DMS 273 (cell line): Measurements from ENCODE around the gene ENTHD1.
"Not testable (repeated sequence)": the region's sequence is repeated elsewhere in the genome, so short reads cannot be mapped to it uniquely, and the experiment has no call there.

Source experiments
- DNase-seq: peaks from one replicate; lab custom pipeline; 2025; ENCODE audit not compliant: unreplicated experiment; lab: John Stamatoyannopoulos, UW

ENTHD1 gene

DNA sequence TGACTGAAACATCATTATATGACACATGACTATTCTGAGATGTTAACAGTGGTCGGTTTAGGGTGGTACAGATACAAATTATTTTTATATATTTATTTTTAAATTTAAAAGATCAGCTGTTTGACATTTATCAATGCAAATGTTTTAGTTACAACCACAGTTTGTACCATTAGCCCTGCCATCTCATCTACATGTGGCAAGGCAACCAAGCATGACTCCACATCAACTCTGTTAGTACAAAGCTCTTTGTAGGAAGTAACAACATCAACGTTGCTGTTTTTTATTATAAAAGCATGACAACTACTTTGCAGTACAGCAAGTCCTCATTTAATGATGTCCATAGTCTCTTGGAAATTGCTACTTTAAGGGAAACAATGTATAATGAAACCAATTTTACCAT lies 40.8 kb downstream of the ENTHD1 start:
- DNase-seq = no peak

DNA sequence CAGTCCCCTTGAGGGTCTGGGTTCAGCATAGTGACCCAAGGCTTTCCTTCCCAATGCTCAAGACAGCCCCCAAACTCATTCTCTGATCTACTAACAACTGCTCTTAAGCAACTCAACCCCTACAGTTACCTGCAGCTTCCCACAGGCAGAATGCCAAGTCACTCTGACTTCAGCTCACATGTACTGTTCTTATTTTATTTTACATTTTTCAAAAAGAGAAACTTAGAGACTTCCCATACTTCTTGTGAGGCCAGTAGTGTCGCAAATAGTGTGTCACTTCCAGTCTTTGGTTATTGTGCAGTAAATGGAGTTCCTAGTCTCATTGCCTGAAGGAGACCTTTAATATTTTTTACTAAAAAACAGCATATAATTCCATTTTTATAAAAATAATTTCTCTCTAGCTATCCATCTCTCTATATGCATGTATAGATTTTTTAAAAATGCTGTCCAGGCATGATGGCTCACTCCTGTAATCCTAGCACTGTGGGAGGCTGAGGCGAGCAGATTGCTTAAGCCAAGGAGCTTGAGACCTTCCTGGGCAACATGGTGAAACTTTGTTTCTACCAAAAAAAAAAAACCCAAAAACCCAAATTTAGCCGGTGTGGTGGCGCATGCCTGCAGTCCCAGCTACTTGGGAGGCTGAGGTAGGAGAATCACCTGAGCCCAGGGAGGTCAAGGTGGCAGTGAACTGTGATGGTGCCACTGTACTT lies 41.8 kb downstream of the ENTHD1 start:
- no peak for DNase-seq

DNA sequence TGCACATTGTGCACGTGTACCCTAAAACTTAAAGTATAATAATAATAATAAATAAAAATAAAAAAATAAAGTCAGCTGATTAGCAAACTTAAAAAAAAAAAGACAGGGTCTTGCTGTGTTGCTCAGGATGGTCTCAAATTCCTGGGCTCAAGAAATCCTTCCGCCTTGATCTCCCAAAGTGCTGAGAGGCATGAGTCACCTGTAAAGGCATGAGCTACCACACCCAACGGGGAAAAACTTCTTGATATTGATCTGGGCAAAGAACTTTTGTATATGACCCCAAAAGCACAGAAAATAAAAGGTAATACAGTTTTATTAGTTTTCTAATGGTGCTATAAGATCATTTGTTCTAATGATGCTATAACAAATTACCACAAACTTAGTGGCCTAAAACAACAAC lies 46.1 kb downstream of the ENTHD1 start:
- no peak for DNase-seq

DNA sequence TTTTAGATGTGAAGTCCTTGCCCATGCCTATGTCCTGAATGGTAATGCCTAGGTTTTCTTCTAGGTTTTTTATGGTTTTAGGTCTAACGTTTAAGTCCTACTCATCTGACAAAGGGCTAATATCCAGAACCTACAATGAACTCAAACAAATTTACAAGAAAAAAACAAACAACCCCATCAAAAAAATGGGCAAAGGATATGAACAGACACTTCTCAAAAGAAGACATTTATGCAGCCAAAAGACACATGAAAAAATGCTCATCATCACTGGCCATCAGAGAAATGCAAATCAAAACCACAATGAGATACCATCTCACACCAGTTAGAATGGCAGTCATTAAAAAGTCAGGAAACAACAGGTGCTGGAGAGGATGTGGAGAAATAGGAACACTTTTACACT lies 47.0 kb downstream of the ENTHD1 start:
- not testable (repeated sequence) for DNase-seq

DNA sequence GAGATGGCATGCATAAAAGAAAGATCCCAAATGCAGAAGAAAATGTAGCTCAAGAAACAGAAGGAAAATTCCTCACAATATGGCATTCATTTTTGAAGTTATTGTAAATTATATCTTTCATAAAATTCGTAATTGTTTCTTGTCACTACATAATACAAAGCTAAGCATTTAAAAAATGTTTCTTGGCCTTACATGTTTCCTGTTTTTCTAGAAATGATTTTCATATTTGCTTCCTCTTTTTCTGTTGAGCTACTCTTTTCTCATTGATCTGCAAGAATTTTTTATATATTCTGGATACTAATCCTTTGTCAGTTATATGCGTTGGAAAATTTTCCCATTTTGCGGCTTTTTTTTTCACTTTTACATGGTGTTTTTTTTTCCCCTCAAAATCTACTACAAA lies 48.0 kb downstream of the ENTHD1 start:
- no peak for DNase-seq

DNA sequence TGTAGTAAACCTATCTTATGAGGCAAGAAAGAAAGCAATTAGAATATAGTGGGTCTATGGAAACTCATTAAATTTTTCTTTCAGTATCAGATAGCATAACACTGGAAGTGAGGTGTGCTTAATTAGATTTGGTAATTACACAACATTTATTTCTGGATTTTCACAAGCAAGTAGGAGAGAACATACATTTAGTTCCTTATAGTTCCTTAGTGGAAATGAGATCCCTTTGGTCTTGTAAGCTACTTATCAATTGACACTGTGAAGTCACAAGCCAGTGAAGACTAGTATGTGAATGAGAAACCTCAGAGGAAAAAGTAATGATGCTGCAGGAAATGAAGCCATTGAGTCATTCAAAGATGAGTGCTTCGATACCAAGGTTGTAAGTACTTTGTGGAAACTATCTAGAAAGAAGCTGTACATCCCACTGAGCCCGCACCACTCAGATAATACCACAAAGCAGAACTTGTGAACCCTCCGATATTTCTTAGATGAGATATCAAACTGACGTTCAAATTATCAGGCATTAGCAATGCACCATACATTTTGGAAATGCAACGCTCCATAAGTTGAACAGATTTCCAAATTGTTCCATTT lies 53.5 kb downstream of the ENTHD1 start:
- DNase-seq = no peak

DNA sequence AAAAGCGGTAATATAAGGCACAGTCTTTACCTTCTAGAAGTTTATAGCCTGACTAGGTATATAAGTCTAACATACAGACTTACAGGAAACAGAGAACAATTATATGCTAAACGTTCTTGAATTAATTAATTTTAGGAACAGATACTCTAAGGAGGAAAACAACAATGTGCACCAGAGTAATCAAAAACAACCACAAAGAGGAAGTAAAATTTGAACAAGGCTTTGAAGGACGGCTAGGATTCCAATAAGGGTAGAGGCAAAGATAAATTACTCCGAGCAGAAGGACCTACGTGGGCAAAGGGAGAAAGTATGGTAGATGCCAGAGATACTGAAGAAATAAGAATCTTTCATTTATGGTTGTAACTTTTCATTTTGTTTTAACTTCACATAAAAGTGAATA lies 54.4 kb downstream of the ENTHD1 start:
- DNase-seq = no peak

DNA sequence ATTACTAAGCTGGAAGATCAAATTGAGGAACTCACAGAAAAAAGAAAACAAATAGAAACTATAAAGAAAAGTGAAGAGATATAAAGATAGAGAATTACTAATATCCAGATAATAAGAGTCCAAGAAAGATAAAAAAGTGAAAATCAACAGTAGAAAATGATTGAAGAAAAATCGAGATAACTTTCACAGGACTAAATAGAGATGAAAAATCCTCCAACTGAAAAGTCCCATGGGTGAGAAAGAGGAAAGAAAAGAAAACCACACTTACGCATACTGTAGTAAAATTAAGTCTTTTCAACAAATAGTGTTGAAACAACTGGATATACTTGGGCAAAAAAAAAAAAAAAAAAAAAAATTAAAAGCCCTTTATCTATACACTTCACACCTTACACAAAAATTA lies 60.0 kb downstream of the ENTHD1 start:
- DNase-seq = no peak

DNA sequence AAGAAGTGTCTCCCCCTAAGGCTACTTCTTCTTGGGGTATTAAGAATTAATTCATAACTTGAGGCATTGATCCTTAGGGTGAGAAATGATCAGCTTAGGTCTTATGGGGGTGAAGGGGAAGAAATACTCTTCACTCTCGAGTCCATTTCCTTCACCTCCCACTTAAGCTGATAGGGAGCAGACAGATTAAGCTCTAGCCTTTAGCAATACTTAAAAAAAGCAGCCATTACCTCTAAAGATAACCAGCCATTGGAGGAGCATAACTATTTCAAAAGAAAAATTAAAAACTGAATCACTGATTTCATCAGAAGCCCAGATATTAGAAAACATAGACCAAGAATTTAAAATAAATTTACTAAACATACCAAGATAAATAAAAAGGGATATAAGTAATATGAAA lies 60.5 kb downstream of the ENTHD1 start:
- no peak for DNase-seq

DNA sequence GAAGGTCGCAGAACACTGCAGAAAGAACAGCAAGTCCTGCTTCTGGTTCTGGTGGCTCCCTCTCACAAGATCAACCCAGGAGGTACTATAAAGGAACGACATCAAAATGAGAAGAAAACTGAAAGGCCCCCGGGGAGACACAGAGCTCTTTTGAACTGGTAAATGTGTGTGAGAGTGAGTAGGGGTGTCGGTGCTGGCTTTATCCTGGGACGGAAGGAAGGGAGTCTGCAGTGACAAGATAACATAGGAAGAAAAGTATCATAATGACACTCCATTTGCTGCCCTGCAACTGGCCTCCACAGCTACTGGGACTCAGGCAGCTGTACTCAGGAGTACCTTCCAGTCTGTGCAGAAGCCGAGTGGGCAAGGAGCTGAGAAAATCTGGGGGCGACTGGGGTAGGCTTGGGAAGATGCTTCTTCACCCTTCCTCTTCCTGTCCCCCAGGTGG lies 60.9 kb downstream of the ENTHD1 start:
- DNase-seq = no peak

DNA sequence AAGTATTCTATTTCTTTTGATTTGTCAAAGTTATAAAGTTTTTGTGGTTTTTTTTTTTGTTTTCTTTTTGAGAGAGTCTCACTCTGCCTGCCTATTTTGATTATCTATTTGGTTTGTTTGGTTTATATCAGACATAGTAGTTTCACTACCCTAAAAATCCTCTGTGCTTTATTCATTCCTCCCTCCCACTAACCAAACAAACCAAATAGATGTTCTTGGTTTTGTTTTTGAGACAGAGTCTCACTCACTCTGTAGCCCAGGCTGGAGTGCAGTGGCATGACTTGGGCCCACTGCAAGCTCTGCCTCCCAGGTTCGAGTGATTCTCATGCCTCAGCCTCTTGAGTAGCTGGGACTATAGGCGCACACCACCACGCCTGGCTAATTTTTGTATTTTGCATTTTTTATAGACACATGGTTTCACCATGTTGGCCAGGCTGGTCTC lies 67.9 kb downstream of the ENTHD1 start:
- no peak for DNase-seq

DNA sequence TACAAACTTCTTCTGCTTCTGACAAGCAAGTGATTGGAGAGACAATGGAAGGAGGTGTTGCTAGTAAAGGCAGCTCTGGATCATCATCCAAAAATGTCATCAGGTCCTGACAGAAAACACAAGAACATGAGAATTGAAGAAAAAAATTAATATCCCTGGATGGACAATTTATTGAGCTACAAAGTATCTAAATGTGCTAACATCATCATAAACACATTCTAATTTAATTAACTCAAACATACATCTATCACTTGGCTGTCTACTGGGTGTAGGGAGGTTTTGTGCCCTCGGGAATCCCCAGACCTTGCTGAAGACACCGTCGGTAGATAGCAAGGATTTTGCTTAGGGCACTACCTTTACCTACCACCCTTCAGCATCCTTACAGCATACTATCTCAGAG lies 72.6 kb downstream of the ENTHD1 start:
- no peak for DNase-seq

DNA sequence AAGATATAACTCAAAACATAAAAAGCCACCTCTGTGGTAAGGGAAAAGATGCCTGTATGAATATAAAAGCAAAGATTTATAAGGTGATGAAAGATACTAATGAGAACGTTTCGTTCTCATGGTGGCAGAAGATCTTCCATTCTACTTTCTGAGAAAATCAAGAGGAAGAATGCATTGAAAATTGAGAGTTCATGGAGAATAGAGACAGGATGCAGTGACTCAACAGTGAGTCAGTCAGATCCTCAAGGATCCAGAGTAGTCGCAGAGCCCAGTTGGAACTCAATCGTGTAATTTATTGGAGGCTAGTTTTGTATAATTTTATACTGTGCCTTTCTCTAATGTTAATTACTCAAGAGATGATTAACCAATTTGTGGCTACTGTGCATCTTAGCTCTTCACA lies 73.3 kb downstream of the ENTHD1 start:
- DNase-seq = no peak

DNA sequence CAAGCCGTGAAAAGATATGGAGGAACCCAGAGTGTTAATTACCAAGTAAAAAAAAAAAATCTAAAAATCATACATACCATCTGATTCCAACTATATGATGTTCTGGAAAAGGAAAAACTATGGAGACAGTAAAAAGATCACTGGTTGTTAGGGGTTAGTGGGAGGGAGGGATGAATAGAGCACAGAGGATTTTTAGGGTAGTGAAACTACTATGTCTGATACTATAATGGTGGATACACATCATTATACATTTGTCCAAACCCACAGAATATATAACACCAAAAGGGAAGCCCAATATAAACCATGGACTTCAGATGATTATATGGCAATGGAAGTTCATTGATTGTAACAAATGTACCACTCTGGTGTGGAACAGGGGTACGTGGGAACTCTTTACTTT lies 74.1 kb downstream of the ENTHD1 start:
- no peak for DNase-seq

DNA sequence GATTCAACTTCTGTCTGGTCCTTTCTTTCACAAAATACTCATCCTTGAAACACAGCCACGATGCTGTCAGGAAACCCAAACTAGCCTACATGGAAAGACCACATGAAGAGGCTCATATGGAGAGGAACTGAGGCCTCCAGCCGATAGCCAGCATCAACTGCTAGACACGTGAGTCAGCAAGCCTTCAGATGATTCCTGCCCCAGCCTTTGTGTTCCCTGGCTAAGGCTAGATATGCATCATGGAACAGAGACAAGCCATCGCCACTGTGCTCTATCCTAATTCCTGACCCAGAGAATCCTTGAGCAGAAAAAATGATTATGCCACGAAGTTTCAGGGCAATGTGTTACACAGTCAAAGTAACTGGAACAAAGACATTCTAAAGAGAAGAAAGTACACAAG lies 75.5 kb downstream of the ENTHD1 start:
- DNase-seq = no peak

DNA sequence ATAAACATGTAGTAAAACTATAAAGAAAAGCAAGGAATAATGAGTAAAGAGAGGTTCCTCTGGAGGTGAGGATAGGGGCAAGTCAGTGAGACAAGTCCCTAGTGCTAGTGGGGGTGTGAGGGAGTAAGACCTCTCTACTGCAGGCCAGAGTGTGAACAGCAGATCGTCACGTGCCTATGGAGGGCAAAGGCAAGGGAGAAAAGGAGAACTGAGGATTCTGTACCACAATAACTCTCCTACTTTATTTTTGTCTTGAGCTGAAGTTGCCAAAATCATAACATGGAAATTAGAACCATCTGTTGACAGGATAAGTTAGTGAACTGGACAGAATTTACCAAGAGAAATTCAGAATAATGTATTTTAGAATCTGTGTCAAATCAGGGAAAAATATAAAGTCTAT lies 77.6 kb downstream of the ENTHD1 start:
- DNase-seq = no peak

DNA sequence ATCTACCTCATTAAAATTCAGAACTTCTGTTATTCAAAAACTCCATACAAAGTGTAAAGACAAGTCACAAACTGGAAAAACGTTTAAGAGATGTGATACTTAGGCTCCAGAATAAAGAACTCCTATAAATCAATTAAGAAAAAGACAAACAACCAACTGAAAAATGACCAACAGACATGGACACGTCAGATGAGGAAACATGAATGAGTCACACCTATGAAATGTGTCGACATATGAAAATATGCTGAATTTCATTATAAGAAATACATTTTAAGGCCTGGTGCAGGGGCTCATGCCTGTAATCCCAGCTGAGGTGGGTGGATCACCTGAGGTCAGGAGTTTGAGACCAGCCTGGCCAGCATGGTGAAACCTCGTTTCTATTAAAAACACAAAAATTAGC lies 78.7 kb downstream of the ENTHD1 start:
- no peak for DNase-seq

DNA sequence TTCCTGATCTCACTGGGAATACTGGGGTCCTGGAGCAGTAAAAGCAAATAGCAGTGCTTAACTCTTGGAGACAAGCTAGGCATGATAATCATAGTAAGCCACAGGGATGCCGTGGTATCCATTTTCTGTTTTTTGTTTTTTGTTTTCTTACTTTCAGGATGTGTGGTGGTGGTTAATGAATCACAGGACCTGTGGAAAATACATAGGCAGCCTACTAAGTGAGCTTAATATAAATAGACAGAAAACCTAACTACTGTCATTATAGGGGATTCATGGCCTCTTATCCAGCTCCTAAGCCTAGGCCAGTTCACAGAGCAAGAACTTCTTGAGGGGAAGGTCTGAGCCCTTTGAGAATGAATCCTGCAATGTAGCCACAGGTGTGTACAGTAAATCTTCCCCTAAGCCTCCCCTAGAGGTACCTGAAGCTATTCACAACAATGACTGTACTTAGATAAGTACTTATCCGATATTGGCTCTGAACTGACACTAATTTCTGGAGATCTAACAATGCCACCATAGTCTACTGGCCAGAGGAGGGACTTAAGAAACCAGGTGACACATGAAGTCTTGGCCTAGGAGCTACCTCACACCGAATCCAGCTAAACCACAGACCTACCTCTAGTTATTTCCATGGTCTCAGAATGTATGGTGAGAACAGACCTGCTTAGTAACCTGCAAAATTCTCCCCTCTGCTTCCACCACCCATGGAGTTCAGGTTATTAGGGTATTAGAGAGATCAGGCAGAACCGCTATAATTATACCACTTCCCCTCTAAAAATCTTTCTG lies 83.6 kb downstream of the ENTHD1 start:
- no peak for DNase-seq

DNA sequence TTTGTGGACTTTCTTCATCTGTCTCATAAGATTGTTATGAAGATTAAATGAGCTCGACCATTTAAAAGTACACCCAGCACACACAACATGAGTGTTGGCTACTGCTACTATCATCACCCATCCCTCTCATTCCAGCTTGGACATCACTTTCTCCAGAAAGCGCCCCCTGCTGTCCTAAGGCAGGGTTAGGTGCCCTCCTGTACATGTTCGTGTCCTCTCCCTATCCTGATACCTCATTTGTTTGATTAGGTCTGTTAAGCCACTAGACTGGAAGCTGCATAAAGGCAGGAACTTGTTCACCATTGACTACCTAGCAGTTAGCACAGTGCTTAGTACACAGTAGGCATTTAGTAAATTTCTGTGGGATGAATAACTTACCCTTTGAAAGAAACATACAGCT lies 85.5 kb downstream of the ENTHD1 start:
- peak; percentile 38 for DNase-seq

DNA sequence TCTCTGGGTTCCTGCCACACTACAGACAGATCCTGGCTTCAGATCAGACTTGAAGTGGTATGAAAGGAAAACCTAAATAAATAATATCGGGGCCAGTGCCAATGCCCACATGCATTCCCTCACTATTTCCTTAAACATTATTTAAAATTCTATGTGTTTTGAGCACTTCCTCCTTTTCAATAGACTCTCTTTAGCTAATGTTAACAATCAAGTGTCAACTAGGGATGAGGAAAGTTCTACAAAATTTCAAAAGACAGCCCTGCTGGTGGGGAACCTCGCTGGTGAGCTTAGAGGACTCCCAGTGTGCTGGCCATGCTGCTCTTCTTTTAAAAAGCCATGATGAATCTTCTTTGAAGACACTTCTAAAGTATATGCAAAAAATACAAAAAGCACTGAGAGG lies 87.5 kb downstream of the ENTHD1 start:
- DNase-seq = no peak

DNA sequence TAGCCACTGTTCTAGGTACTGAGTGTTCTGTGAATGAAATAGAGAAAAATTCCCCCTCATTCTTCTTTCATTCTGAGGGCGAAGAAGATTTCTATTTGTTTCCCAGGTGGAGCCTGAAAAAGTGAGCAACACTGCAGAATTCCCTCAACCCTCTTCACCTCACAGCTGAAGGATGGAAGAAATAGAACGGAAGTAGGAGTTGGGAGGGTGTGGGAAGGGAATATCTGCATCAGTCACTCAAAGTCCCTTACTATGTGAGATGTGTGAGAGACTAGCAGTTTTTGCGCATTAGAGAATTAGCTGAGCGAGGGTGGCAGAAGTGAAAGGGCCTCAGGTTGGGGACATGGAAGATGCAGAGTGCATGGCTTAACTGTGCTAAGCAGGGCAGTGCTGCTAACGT lies 88.4 kb downstream of the ENTHD1 start:
- no peak for DNase-seq

DNA sequence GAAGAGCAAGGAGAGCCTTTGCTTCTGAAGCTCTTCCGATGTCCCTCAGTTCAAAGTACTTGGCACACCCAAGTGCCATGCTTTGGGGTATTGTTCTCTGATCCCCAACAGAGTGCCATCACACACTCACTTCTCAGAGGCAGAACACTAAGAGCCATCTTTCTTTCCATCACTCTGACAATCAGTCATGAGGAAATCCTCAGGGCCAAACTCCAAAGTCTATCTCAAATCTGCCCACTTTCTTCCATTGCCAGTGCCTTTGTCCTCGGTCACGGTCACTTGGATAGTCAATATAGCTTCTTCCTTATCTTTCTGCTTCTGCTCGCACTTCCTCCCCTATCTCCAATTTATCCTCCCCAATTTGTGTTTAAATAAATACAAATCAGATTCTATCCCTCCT lies 90.9 kb downstream of the ENTHD1 start:
- no peak for DNase-seq
